Stimulated activated CD4-positive, alpha-beta T cell treated with anti-CD3 and anti-CD28 coated beads, Interleukin-12 subunit alpha, Interleukin-12 subunit beta, amount 100 ng/mL, for 48 hours (primary cell): Measurements from ENCODE around the gene ZNF827.

ENCODE experiments used
- DNase-seq, 3 donors: peaks; one replicate each; pipeline ENCODE4 v3.0.0-alpha.2; 2020; ENCODE audit warnings: low read depth in 2 of 3, low spot score in 1 of 3

Gene ZNF827

DNA sequence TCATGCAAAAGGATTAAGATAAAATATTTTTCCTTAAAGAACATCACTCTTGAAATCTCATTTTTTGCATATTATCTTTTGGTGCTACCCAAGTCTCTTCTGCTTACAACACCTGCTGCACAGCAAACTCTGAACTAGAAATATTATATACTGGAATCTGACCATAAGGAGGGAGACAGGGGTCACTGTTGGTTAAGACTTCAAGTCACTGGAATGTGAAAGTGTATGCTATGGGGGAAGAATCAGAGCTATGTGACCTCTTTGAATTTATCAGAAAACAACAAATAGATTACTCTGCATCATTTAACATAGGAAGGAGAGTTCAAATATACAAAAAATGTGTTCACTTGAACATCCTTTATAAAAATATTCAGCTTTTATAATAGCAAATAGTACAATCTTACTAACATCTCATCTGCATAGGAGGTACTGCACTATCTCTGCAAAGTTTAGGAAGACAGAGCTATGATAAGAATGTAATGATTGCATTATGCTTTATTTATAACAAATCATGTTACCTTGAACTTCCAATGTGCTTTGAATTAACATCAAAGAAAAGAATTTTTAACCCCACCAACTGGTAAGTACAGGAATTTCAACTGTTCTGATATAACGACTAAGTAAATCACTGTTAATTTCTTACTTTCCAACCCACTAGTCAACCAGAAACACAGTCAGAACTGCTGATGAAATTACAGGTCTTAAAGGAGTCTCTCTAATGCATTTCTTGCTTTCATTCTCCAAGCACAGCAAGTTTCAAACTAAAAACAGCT lies 69.8 kb downstream of the ZNF827 start:
- no peak for DNase-seq

DNA sequence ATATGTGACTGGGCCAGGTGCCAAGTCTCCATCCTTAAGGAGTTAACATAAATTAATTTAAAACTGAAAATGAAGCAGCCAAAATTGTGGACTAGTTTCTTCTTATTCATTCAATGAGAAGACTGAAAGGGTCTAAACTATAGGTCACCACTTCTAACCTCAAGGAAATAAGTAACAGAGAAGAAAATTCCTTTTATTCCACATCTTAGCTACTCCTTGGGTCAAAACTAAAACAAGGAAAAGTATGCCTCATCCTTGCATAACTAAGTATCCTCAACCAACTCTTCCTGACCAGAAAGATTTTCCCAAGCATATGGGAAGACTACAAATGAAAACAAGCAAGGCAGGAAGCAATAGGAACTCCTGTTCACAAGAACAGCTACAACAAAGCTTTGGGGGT lies 71.2 kb downstream of the ZNF827 start:
- DNase-seq: no peak

DNA sequence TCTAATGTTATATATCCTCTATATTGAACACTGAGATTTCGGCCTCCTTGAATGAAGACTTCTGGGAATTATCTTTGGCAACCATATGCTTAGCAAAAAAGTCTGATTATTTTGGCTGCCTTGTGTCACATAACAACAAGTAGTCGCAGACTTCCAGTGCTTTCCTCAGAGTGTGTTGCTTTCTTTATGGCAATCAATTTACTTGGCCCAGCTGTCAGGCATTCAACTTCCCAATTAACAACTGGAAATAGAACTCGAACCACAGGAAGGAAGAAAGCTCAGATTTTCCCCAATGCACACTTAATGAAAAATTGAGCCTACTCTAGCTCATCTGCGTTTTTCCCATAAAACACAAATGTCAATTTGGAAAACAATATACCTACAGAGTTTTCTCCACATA lies 71.6 kb downstream of the ZNF827 start:
- DNase-seq: no peak

DNA sequence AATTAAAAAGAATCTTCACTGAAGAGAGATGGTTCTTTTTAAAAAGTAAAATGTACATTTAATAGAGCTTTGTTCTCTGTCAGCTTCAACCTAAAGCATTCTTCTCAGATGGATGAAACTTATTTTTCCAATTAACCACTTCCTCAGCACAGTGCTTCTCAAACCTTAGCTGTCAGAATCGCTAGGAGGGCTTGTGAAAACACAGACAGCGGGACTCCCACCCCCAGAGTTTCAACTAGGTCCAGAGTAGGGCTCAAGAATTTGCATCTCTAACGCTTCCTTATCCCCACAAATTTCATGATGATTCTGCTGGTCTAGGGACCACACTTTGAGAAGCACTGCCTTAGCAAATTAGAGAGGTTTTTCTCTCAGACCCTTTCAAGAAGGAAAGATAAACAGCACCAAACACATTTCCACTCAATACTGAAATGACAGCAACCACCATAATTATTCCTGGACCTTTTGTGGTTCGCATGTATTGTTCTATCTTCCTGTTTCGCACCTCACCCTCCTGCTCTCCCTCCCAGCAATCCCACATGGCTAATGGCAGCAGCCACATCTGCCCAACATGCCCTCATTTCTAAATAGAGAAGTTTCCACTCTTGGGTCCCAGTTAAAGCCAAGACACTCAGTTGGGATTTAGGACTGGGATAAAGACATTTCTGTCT lies 73.2 kb downstream of the ZNF827 start:
- no peak for DNase-seq

DNA sequence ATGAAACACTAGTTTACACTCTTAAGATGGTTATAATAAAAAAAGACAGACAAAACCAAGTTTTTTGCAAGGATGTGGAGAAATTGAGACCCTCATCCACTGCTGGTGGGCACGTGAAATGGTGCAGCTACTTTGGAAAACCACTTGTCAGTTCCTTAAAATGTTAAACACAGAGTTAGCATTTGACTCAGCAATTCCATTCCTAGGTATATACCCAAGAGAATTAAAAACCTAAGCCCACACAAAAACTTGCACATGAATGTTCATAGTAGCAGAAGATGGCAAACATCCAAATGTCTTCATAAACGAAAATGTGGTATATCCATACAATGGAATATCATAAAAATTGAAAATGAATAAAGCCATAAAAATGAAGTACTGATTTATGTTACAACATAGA lies 75.4 kb downstream of the ZNF827 start:
- no peak for DNase-seq

DNA sequence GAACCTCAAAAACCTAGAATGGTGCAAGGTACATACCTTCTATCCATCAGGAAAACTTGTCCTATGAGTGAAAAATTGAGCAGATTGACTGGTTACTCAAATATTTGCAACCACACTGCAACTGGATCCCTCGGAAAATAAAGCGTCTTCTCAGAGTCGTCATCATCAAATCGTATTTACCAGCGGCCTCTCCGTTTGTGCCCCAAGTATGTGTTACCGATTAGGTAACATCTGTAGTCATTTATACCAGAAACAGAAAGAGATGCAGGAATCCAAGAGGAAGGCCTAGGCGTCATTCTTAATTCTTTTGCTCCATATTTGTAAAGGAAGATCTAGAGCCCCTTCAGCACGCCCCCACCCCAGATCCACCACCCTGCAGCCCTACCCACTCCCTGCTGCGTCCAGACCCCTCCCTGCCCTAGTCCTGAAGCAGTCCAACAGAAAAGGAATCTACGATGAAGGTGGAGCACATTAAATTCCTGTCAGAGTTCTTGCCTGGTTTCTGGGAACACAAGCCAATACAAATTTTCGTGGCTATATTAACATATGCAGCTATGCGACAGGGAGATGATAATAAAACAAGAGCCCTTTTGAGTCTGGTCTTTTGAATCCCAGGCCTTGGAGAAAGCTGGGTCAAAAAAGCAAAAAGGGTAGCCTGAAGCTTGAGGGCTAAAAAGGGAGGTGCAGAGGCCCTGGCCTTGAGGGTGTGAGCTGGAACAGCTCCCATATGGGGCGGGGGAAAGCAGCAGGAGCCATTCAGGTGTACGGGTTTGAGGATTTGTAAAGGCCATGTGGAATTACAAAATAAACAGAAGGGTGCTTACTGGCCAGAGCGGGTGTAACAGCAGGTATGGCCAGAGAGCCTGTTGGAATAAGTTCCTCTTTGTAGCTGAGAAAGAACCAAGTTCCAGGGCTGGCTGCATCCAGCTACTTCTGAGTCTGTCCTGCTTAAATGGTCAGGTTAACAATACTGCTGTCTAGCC lies 77.0 kb downstream of the ZNF827 start:
- DNase-seq: no peak

DNA sequence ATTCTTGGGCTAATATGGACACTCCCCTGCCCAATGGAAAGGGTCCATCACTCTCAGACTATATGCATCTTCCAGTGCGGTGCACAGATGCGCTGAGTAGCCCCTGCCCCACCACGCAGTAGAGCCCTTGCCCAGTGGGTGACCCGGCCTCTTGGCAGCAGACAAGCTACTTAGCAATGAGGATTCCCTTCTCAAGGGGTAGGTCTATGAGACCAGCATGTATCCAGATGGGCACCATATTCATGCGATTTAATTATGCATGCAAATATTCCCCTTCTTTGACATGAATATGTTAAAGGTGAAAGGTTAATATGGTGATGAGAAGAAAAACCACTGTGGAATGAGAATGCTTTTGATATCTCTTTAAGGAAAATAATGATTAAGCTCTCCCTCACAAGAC lies 77.7 kb downstream of the ZNF827 start:
- no peak for DNase-seq

DNA sequence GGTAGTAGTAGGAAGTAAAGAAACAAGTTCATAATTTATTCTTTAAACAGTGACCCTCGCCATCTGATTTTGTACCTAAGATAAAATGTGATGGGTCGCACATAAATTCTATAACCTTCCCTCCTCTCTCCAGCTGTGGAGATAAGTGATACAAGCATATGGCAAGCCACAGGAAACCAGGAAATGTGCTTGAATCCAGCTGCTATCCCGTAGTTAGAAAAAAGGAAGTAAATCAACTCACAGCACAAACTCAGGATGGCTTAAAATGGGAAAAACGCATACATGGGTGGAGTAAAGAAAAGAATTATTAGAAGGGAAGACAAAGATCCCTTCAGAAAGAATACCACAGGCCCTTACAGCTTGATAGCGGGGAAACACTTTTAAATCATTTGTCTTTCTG lies 78.2 kb downstream of the ZNF827 start:
- no peak for DNase-seq

DNA sequence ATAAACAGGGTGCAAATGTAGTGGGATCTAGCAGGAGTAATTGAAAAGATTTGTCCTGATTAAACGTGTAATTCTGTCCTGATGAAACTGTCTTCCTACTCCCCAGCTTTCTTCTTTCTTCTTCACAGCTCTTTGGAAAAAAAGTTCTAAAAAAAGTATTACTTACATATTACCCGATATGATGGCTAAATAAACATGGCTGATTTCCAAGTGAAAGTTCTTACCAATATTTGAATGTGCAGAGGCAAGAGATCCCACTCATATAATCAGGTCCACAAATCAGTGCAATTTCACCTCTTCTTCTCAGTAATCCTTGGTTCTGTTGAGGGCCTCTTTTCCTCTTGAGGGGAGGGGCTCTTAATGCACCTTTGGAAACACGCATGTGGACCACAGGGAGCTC lies 78.7 kb downstream of the ZNF827 start:
- DNase-seq: no peak

DNA sequence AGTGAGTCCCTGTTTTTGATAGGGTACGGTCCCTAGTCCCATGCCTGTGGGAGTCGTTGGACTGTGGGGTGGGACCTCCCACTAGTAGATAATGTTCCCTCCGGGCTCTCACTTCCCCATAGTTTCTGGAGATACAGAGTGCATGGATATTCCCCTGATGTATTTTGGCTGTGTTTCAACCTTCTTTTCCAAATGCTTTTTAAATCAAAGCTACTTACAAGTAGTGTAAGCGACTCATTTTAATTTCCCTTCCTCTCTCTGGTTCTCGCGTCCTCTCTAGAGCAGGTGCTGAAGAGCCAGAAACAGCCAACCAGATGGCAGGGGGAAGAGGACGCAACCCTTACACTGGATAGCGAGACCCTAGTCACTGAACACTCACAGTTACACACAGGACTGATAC lies 79.2 kb downstream of the ZNF827 start:
- no peak for DNase-seq

DNA sequence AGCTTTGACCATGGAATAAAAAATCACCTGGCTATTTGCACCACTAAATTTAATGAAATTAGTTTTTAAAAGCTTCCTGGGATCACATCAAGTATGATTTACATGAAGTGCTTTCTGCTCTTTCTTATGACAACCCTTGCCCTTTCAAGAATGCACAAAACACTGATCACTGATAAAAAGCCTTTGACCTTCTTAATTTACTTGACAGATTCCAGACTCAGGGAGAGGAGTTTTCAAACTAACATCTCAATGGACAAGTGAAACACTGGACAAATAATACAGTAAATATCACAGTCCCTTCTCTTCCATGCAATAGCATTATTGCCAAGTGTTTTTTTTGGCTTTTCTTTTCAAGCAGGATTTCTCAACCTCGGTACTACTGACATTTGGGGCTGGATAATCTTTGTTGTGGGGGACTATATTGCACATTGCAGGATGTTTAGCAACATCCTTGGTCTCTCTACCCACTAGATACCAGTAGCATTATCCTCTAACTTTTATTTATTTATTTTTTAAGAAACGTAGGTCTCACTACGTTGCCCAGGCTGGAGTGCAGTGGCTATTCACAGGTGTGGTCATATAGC lies 86.3 kb downstream of the ZNF827 start:
- DNase-seq: no peak

DNA sequence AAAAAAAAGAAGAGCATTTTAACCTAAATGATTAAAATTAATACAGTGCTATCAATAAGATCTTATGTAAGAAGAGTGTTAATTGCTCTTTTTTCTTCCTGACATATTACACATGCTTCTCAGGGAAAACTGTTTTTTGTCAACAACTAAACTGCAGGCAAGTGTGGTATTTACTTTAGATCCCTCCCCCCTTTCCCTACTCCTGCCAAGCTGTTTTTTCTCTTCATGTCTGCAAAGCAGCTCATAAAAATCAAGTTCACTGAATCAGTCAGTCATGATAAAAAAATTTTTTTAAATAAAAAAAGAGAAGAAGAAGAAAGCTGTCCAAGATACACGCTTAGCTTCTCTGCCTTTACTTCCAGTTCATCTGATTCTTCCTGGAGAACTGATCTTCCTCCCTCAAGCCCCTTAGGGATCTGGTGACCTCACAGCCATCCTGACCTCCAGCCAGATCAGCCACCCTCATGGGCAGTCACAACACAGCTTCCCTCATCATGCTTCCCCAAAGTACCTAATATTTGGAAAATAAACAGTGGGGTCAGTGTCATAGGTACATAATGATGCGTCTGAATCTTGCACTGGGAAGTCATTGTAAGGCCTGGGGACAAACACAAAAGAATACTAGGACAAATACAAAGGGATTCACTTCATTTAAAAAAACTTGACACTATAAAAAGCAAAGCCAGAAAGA lies 87.0 kb downstream of the ZNF827 start:
- DNase-seq: no peak

DNA sequence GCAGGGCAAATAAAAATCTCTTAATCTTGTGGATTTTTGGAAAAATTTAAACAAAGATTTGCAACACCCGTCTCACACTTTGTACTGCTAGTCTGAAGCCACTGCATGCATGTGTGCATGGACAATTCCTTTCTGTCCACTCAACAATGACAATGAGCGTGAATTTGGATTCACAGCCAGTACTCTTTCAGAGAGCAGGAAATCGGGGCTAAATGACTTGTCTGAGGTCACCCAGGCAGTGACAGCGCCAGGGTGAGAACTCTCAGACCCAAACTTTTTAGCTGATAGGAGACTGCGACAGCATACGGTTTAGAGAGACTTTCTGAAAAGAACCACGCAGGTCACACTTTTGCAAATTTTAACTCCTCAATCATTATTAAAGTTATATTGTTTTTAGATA lies 90.9 kb downstream of the ZNF827 start:
- DNase-seq: no peak

DNA sequence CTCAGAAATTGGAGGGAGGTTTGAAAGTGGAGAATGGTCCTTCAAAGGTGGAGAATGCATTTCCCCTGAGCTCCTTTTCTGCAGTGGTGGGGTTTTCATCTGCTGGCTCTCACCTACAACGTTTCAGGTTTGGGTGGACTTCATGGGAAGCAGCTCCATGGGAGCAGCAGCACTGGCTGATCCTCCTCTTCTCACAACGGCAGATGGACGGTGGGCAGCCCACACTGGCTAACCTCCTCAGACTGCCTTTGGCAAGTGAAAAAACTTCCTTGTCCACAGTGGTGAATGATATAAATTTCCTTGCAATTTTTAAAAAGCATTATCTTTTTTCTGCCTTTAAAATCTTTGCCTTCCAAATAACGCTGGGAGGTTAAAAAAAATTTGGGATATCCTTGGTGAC lies 93.5 kb downstream of the ZNF827 start:
- DNase-seq: no peak

DNA sequence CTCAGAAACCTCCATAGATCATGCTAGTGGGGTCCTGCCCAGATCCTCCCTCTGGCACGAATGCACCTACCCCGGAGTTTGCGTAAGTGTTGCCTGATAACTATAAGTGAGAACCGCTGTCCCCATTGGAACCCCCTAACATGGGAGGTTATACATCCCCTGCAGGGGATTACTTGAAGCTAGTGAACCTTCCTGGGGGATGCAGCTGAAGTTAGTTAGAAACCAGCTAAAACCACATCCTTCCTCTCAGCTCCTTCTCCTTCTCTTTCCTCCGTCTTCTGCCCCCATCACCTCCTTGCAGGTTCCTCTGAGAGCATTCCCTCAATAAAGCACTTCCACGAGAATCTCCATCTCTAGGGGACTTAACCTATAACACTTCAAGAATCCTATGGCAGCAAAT lies 95.0 kb downstream of the ZNF827 start:
- DNase-seq: no peak

DNA sequence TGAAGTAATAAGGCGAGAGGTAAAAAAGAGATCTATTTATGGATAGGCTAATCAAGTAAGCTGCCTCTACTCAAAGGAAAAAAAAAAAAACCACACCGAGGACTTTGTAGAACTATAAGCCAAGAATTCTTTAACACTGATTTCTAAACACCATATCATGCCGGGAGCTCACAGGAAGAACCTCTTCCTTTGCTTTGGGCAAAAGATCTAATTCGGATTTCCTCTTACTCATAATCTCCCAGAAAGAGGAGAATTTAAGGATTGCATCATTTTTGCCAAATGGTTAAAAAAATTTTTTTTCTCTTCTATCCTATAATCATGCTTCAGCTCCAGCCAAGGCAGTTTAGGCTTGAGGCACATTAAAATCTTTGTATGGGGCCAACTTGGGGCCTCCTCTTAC lies 95.5 kb downstream of the ZNF827 start:
- no peak for DNase-seq

DNA sequence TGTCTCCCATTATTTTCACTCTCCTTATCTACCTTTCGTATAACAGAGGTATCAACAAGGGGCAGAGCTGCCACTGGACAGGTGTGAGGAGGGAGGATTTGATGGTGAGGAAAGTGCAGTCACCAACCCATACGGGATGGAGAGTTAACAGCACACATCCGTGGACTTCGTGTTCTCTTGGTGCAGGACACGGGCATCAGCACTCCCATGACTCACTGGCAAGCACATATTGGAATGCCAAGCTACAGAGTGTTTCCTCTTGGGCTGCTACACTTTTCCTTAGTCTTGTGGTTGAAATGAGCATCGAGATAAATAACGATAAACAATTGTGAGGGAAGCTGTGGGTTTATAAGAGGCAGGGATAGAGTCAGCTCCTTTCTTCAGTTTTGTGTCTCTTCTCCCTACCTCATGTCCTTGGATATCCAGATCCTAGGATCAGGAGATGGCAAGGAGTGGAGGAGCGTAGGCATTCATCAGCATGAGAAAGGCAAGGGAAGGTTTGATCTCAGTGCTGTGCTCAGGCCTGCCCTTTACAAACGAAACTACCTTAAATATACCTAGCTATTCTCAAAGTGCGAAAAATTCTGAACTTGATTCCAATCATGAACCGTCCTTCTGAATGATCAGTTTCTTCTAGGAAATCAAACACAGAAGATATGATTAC lies 96.3 kb downstream of the ZNF827 start:
- no peak for DNase-seq

DNA sequence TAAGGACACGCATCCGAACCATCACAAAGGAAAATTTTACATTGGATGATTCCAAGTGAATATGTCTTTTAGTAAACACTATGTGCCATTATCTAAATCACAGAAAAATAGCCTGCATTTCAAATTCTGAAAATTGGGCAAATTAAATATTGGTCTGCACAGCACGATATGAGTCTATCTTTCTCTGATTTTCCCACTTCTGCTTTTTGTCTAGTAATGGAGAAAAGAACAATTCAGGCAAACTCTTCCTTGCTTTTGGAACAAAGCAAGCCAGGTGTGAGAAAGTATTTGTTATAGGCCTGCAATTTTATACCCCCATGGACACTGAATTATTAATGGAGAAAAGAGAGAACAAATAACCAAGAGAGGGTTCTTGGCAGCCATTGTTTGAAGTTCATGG lies 97.8 kb downstream of the ZNF827 start:
- DNase-seq: no peak

DNA sequence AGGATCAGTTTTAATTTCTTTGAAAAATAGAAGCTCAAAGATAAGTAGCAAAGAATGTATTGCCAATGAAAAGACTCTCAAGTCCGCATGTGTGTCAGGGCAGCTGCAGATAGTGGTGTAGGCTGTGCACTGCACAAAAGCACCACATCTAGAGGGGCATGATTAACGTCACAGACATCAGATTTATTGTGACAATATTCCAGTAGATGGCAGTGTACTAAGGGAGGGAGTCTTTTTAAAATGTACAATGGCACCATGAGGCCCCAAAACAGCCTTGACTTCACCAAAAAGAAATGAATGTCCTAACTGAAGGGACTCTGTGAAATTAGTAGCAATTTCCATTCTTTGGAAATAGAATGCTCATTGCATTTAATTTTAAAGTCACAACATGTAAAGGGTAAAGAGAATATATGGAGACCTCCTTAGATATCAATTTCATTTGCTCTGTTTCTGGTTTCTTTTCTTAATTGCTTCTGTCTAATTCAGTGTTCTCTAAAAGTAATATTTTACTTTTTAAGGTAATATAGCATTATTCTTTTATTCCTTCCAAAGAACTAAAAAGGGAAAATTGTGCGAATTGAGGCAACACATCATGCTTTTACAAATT lies 98.4 kb downstream of the ZNF827 start:
- no peak for DNase-seq

DNA sequence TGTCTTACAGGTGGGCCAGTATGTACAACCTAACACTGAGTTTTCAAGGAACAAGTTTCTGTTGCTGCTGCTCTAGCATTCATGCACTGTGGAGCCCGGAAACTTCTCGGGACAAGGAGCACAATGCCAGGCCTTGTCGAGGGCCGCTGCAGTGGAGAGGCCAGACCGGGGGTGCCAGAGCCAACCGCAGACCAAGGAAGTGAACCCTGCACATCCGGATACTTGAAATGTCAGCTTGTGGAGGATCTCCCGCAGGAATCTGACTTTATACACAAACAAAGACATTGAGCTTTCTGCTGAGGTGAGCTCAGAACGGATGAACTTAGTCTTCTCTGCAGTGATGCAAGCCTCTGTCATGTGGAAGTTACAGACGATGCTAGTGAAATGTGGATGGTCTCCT lies 99.5 kb downstream of the ZNF827 start:
- DNase-seq: no peak
